GM13976 (cell line): ENCODE results near the gene RPLP1.
A peak's percentile ranks its signal among the peaks of the same experiment; 100 is the strongest.

Source experiments
- DNase-seq: peaks from one replicate; pipeline ENCODE4 v3.0.0; 2012; ENCODE audit warnings: low spot score
- CTCF ChIP-seq: IDR thresholded peaks from 2 replicates; pipeline ENCODE4 v1.5.1; 2012; ENCODE audit warnings: borderline replicate concordance, mild to moderate bottlenecking; ENCODE audit not compliant: insufficient read depth; ENCODE audit errors: extremely low read depth, missing control alignments, control extremely low read depth
- in situ Hi-C: fragments of 300-500 bp; cut with MboI; formaldehyde crosslinking; loops from one replicate; pipeline ENCODE4 v1.12.0; 2022; ENCODE audit warnings: low sequenced_read_pairs, mixed read lengths, inconsistent platforms; ENCODE audit not compliant: unreplicated experiment

The RPLP1 gene

GRCh38 chr15:69452692-69453521 is at the start of gene RPLP1:
Gene RPLP1, plus strand, starts transcription at chr15:69452818. Its CDS starts 131 bp downstream, at chr15:69452949.
- peak; percentile 94 for DNase-seq
- in situ Hi-C loops, result no loop called here
- TF ChIP-seq CTCF, result no peak

- in situ Hi-C loops, result no loop called here
- no peak for TF ChIP-seq CTCF
- no peak for DNase-seq
Observed at GRCh38 chr15:69403594-69403993, 49.0 kb upstream of the RPLP1 start.

DNA sequence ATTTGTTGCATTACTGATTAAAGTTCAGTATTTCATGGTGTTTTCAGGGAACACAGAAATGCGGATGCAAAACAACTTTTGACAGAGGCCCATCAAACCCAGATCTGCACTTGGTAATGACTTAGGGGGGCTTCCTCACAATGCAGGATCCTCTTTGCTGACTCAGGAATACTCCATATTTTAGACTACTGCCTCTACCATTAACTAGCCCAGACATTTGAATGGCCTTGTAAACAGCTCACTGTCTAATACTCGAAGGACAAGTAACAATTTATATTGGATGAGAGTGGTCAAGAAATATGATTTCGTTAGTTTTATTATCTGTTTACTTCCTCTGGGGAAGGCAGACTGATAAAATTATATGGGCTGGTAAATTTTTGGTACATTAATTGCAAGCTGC is 47.5 kb upstream of the RPLP1 start:
- DNase-seq, result no peak
- TF ChIP-seq CTCF, result no peak
- in situ Hi-C loops, result no loop called here

- TF ChIP-seq CTCF, result no peak
- no peak for DNase-seq
- in situ Hi-C loops, result no loop called here
Observed at GRCh38 chr15:69407719-69408400, 44.8 kb upstream of the RPLP1 start.

GRCh38 chr15:69408841-69409240 is 43.8 kb upstream of the RPLP1 start:
- TF ChIP-seq CTCF, result no peak
- DNase-seq, result no peak
- in situ Hi-C loops, result no loop called here

- in situ Hi-C loops, result no loop called here
Observed at GRCh38 chr15:69410248-69410874, 42.3 kb upstream of the RPLP1 start.

More at GRCh38 chr15:69410248-69410874, 42.3 kb upstream of the RPLP1 start:
- no peak for DNase-seq
- no peak for TF ChIP-seq CTCF
